ENCODE data around the gene ZNF407.
A peak's percentile ranks its signal among the peaks of the same experiment; 100 is the strongest.

ZNF407 gene

DNA sequence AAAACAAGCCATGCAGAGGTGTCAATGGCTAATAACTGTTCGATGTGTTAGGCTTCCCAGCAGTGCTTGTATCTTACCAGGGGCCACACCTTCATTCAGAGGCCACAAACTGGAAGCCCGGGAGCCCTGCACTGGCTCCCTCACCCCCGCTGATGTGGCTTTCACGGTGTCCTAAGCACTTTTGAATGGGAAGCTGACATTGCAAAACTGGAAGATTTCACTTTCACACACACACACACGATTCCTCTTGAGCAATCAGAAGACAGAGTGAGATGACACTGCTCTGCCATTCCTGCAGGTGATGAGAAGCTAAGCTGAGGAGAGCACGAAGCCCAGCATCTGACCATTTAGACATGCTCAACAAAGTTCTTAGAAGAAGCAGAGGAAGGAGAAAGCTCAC, 8.6 kb upstream of the ZNF407 start:
- DNase-seq (ENCODE audit: low read depth) = no peak

DNA sequence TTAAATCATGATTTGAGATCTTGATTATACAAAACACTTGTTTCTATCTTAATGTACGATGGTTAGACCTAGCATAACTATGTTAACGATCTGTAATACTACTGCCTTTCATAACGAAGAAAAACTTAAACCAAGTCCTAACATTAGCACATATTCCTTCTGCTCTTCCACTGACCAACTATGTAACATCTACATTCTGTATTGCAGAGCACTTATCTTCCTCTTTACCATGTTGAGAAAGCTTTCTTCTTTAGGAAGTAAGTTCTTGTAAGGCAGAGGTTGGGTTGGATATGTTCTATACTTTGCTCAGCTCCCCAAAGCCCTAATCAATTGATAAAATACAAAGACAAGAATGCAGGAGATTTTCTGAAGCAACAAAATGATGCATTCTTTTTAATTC, 7.9 kb upstream of the ZNF407 start:
- DNase-seq (ENCODE audit: low read depth) = no peak

DNA sequence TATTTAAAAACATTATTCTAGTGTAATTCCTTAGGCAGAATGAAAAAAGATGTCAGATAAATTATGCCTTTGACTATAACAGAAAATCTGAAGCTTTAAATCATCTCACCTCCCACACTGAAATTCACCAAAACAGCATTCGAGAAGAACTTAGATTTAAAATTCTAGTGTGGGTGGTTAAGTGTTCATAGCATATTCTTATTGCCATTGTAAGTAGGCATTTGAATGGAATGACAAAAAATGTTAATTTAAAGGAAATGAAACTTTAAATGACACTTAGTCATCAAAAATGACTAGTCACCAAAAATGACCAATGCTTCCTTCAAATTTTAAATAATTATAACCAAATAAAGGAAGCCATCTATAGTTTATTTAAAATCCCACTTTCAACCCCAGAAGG, 7.0 kb upstream of the ZNF407 start:
- no peak for DNase-seq (ENCODE audit: low read depth)

DNA sequence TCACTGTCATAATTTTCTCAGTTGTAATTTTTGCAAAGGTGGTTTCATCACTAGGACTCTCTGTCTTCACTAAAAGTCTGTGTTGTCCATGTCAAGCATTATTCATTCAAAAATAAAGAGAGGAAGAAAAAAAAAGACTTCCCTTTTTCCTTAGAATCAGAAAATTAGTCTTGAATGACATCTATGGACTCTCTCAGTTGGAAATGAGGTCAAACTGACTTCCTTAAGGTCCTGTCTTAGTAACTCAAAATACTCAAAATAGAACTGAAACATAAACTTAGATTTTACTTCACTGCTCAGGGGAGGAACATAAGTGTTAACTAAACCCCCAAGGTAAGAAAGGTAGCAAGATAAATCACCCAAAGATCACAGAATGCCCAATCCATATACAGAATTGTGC, 2.2 kb upstream of the ZNF407 start:
- DNase-seq (ENCODE audit: low read depth) = no peak

DNA sequence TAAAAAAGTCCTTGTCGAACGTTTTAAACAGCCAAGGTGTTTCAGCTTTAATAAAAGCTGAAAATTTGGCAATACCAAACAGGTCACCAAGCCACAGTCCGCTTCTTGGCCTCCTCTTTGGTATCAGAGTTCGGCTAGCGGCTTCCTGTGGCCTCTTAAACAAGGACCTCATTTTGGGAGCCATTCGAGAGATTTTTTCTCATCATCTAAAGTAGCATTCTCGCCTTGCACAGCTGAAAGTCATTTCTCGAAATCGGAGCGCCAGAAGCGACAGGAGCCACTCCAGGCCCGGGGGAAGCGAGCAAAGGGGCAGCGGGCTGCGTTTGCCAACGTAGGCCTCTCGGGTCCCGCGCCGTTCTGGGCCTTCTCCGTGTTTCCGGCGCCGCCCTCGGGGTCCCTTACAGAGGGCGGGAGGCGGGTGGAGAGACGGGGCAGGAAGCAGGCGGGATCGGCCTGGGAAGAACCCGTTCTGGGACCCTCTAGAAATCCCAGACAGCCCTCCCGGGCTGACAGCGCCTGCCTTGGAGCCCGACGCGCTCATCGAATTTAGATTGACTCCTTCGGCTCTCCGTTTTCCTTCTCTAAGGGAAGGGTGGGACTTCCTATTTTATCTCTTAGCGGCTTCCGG, 522 bp upstream of the ZNF407 start:
- DNase-seq (ENCODE audit: low read depth) = peak; percentile 51

DNA sequence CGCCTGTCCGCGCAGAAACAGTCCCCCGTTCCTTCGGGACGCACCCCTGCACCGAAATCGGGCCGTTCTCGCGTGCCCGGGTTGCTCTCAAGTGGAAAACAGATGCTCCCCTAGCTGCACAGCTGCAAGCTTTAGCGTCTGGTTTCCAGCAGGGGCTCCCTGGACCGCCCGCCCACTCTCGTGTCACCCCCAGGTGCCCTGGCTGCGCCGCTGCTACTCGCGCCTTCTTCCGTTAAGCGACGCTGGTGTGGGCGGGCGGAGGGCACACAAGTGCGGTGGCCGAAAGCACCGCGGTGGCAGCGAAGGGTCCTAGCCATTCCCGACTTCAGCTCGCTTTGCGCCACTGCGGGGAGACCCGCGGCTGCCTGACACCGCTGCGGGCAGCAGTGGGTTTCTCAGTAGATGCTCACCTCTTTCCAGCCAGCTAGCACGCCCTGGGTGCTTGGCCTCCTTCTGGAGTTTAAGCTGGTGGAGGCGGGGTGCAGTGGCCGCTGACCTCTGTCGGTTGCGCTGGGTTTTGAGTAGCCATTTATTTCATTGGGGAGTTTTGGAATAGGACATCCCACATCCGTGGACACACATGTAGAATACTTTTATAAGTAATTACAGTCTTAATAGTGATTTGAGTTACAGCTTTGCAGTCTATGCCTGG, 806 bp downstream of the ZNF407 start:
- DNase-seq (ENCODE audit: low read depth) = peak; percentile 54

DNA sequence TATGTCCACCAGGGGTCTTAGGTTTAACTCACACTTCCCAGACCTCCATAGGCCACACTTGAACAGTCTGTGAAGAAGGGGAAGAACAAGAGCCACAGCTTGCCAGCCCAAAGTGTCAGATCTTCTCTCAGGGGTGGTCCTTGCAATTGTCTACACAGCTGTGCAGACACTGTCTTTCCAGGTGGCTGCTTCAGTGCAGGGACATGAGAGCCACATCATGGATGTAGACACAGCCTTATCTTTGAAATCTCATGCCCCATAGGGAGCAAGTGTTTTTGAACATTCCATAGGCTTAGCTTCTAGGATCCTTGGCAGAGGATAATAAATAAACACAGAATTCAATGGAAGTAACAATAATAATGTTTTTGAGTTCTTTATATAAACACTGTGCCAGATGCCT, 6.7 kb downstream of the ZNF407 start:
- no peak for DNase-seq (ENCODE audit: low read depth)

DNA sequence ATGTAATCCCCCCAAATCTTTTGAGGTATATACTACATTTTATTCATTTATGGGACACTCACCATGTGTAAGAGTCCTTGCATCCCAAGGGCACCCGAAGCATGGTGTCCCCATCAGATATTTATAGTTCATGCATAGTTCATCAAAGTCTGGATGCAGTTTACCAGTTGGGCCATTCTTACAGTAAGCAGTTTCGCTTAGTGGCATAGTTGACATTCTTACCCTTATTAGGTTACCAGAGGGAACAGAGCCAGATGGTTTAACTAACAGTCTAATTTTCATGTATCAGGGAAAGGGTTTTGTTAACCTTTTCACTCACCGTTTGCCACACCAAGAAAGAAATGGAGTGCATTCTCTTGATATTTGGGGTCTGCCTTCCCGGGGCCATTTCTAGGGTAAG, 7.1 kb downstream of the ZNF407 start:
- DNase-seq (ENCODE audit: low read depth) = no peak

DNA sequence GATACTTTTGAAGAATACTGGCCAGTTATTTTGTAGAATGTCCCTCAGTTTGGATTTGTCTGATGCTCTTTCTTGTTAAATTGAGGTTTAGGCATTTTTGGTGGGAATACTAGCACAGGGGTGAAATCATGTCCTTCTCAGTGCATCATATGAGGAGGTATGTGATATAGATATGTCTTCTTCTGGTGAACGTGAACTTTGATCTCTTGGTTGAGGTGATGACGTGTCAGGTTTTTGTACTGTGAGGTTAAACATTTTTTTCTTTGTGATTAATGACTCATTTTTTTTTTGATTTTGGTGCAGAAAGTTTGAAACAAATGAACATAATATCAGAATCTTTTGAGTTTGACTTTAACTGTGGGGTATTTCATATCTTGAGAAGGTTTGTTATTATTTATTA, 11.0 kb downstream of the ZNF407 start:
- no peak for DNase-seq (ENCODE audit: low read depth)

DNA sequence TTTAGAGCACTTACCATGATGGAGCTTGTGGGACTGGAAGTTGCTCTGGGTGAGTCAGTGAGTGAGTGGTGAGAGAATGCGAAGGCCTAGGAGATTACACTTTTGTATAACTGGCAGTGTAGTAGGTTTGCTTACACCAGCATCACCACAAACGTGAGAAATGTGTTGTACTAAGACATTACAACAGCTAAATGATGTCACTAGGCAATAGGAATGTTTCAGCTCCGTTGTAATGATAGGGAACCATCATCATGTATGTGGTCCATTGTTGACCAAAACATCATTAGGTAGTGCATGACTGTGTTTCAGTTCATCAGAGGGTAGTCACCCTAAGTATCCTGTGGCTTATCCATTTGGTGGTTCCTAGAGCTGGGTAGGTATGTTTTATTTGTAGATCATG, 11.9 kb downstream of the ZNF407 start:
- no peak for DNase-seq (ENCODE audit: low read depth)

DNA sequence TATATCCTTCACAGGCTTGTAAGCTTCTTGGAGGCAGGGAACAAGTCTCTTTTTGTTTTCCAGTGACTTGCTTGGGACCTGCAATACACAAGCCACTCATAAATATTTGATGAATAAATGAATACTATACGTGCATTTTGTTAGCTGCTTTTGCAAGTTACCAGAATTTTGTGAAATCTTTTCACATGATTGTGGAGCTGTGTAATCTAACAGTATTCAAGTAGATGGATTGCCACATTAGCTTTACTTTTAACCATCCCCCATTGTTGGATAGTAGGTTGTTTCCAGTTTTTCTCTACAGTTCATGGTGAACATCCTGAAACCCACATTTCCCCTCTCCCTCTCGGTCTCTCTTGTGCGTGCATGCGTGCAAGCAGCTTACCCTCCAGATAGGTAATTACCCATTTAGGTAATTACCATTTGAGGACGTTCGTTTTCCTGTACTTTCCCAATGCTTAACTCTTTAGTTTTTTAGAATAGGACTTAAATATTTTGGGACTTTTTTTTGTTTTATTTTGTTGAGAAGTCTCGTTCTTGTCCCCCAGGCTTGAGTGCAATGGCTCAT, 12.5 kb downstream of the ZNF407 start:
- DNase-seq (ENCODE audit: low read depth) = no peak

DNA sequence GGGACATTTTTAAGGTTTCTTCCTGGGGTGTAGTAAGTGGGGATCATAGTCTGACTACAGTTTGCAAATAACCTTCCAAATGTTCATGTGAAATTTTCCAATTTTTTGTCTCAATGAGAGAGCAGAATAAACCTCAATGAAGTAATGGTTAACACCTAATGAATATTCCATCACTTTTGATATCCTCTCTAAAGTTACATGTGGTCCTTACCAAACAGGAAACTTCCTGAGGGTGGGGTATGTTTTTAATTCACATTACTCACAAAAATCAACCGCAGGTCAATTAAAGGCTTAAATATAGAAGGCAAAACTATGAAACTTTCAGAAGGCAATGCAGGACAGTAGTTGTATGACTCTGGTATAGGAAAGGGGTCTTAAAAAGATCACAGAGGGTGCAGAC, 13.2 kb downstream of the ZNF407 start:
- DNase-seq (ENCODE audit: low read depth) = no peak

DNA sequence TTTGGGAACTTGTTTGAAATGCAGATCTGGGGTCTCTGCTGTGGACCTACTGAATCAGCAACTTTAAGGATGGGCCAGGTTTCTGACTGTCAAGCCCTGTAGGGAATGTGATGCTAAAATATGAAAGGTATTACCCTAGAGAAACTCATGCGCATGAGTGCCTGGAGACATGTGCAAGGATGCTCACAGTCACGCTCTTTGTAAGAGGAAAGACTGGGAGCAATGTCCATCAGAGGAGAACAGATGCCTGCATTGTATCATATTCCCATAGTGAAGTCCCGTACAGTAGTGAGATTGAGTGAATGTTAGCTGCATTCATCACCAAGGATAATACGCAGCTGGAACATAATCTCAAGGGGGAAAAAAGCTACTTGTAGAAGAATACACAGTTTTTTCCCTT, 14.1 kb downstream of the ZNF407 start:
- no peak for DNase-seq (ENCODE audit: low read depth)

DNA sequence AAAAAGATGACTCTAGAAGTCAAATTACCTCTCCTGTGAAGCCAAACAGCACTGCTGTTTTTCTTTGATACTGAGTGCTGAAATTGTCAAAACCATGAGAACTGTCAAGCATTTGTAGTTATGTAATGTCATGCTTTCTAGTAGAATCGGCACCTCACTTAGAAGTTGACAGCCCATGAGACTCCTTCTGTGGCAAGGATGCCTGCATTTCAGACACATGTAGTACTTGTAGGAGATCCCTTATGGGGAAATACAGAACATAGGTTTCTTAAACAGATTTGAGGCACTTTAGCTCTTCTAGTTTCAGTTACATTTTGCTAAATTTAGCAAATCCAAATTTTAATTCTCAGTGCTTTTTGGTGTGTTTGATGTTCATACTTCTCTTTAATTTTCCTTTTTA, 15.7 kb downstream of the ZNF407 start:
- DNase-seq (ENCODE audit: low read depth) = no peak

DNA sequence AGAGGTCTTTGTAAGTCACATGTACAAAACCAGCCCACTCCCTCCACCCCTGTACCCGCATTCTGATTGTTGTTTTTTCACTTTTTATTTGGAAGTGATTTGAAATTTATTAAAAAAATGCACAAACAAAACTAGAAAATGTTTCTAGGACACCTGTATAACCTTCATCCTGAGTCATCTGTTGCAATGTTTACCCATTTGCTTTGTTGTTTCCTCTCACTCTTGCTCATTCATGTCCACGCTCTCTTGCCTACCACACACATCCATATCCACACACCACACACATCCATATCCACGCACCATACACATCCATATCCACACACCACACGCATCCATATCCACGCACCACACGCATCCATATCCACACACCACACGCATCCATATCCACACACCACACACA, 18.8 kb downstream of the ZNF407 start:
- DNase-seq (ENCODE audit: low read depth) = no peak

DNA sequence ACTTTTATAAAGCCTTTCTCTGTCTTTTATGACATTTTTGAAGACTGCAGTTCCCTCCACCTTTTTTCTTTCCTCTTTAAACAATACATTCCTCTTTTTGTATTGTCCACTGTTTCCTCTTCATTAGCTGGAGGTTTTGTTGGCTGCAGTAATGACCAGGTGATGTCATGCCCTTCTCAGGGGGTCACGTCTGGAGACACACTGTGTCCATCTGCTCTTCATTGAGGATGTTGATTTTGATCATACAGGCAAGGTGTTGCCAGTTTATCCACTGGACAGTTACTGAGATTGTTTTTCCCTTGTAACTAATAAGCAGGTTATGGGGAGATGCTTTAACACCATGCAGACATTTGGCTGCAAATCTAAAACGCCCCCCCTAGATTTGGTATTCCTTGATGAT, 19.8 kb downstream of the ZNF407 start:
- no peak for DNase-seq (ENCODE audit: low read depth)

DNA sequence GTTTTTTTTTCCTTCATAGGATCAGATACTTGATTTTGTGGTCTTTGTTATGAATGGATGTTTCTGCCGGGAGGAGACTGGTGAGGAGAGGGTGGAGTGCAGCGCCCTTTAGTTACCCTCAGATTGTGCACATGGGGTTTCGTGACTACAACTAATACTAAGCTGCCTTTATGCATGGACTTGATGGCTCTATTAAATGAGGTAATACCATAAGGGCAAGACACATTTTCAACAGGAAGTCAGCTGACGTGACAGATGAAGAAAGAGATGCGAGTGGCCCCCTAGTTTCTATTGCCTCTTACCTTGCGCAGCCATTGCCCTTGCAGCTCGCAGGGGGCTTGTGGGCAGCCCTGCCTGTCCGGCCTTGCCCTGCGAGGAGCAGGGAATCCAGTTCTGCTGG, 24.4 kb downstream of the ZNF407 start:
- DNase-seq (ENCODE audit: low read depth) = no peak

DNA sequence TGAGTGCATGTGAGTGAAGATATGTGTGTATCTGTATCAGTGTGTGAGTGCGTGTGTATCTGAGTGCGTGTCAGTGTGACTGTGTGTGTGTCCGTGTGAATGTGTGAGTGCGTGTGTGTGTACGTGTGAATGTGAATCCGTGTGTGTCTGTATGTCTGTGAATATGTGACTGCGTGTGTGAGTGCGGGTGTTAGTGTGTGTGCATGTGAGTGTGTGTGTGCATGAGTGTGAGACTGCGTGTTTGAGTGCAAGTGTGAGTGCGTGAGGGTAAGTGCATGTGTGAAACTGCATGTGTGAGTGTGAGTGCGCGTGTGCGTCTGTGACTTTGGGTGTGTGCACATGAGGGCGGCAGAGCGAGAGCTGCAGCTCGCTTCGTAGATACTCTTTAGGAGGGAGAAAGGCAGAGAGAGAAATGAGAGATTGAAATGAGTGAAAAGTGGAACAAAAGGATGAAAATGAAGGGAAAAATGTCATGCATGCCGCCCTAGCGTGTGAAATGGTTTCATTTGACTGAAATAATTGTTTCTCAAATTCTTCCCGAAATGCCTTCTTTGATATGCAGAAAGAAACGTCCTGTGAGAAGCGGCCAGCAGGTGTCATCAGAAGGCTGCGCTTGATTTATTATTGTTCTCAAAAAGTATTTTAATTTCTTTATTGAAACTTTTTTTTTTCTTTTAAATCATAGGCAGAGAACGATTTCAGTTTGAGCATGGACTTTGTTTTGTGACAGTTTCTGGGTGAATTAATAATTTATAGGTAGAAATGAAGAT, 25.6 kb downstream of the ZNF407 start:
- no peak for DNase-seq (ENCODE audit: low read depth)

DNA sequence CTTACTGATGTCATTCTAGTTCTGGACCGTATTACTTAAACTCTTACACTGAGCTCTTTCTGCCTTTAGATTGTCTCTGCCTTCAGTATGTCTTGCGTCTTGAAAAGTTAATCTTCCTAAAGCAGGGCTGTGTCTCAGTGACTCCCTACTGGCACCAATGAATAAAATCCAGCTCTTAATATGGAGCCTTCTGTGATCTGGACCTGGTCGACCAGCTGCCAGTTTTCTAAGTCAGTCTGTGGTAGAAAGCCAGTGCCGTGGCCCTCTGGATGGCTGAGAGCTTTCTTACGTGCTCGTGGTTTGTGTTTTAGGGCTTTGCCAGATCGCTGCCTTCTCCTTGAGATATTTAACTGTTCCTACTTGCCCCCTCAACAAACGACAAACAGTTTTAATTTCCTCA, 26.8 kb downstream of the ZNF407 start:
- DNase-seq (ENCODE audit: low read depth) = no peak

DNA sequence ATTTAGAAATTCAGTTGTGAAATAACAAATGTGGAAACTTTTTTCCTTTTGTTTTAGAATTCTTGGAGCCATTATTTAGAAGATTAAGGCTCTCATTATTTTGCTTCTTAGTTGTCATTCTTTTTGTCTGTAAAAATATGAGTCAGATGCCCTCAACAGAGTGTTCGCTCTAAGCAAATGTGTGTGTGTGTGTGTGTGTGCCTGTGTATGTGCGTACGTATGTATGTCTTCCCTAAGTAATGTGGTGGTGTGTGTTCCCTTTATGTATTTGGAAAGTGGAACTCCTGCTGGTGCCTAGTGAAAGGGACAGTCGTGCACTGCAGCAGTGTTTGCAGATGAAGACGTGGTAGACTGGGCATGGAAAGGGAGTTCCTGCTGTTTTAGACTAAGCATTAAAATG, 27.5 kb downstream of the ZNF407 start:
- no peak for DNase-seq (ENCODE audit: low read depth)

DNA sequence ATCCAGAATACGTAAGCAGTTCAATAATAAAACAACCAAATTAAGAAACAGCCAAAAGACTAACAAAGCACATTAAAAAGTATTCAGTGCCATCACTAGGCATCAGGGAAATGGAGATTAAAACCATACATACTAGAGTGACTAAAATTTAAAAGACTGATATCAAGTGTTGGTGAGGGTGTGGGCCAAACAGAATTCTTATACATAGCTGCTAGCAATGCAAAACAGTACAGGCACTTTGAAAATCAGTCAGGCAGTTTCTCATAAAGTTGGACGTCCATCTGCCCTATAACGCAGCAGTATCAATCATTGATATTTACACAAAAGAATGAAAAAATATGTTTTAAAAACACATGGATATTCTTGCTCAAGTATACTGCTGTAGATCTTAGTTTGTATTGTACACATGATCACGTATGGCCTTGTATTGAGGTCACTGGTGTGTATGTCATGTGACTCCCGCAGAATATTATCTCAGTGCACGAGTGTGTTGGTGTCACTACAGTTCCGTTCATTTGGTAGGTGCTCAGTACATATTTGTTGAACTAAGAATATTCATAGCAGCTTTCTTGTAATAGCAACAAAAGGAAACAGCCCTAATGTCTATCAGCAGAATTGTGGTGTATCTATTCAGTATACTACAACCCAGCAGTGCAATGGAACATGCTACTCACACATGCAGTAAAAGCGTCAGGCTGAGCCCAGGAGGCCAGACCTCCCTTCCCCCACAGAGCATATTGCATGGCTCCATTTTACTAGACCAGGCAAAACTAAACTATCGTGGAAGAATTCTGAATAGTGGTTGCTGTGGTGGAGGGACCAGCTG, 28.6 kb downstream of the ZNF407 start:
- no peak for DNase-seq (ENCODE audit: low read depth)

DNA sequence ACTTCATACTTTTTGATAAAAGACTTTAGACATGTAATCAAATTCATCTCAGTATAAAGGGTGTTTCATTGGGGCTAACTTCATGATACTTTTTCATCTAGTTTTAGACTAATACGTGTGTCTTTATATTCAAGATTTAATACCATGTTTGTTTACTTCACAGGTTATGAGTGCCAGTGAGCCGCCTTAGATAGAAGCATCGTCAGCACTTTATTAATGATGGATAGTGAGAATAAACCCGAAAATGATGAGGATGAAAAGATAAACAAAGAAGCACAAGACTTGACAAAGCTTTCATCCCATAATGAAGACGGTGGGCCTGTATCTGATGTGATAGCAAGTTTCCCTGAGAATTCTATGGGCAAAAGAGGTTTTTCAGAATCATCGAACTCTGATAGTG, 33.1 kb downstream of the ZNF407 start:
- no peak for DNase-seq (ENCODE audit: low read depth)
